Sciatic nerve (tissue), 2 donors: Measurements from ENCODE around the gene SPATA24. TPM values are rescaled to one million over a fixed set of nuclear protein-coding genes. Genes with fewer than 3 reads are reported as not detected.
"Not testable (repeated sequence)": the region's sequence is repeated elsewhere in the genome, so short reads cannot be mapped to it uniquely, and the experiment has no call there.

Experiments
- ATAC-seq: fragments of 200-7000 bp; cut with Tn5 transposase; one replicate; pipeline ENCODE4 v1.9.1; 2020; ENCODE audit warnings: mild to moderate bottlenecking, moderate library complexity
- DNase-seq: peaks from one replicate; pipeline ENCODE4 v3.0.0-alpha.2; 2020; ENCODE audit warnings: low spot score
- intact Hi-C: fragments of 100-400 bp; cut with DNase I; formaldehyde crosslinking; loops from one replicate; pipeline ENCODE4 v1.14.2; 2022
- total RNA-seq: library from RNA; stranded (reverse); fragmentation: NEBNext Ultra II Directional; extraction: Animal tissue kit (Norgen Biotek cat#: 25700); gene quantifications from one replicate; pipeline ENCODE4 v1.2.1, GENCODE V29; 2021
- donor health status: DM: no; HTN: no; CAD: no.
- donor health status: DM: no; HTN: no; CAD: no.

Gene SPATA24
- total RNA-seq, 1 donor from 2014 or later: 4.0 TPM

- intact Hi-C loops: loop anchor here (10.0 kb wide), 1 partner anchor 95 kb away; no protein-coding TSS in a partner anchor
- ATAC-seq: no peak
- DNase-seq: no peak
These were observed 15.6 kb upstream of the SPATA24 start for GRCh38 chr5:139419226-139420192.

- intact Hi-C loops: no loop called here
- no peak for ATAC-seq
These were observed 14.9 kb upstream of the SPATA24 start for GRCh38 chr5:139418793-139419192.

GRCh38 chr5:139417214-139417613 is 13.3 kb upstream of the SPATA24 start:
- no peak for DNase-seq
- intact Hi-C loops: no loop called here
- peak; percentile 26 for ATAC-seq

More at GRCh38 chr5:139418793-139419192, 14.9 kb upstream of the SPATA24 start:
- DNase-seq: no peak

- DNase-seq: no peak
- no peak for ATAC-seq
- intact Hi-C loops: no loop called here
These were observed 12.8 kb upstream of the SPATA24 start for GRCh38 chr5:139416651-139417050.

GRCh38 chr5:139415869-139416268 is 12.0 kb upstream of the SPATA24 start:
- DNase-seq: no peak
- ATAC-seq: no peak
- intact Hi-C loops: no loop called here

- ATAC-seq (peak; percentile 40), DNase-seq (no peak)
- intact Hi-C loops: no loop called here
These were observed 11.5 kb upstream of the SPATA24 start for GRCh38 chr5:139415221-139415861.

GRCh38 chr5:139414581-139415130 is 10.8 kb upstream of the SPATA24 start:
- ATAC-seq (peak; percentile 46), DNase-seq (no peak)
- intact Hi-C loops: no loop called here

GRCh38 chr5:139413963-139414362 is 10.1 kb upstream of the SPATA24 start:
- ATAC-seq (no peak), DNase-seq (no peak)
- intact Hi-C loops: no loop called here

GRCh38 chr5:139413153-139413552 is 9.3 kb upstream of the SPATA24 start:
- intact Hi-C loops: no loop called here
- no peak for ATAC-seq
- no peak for DNase-seq

GRCh38 chr5:139410993-139411828 is 7.3 kb upstream of the SPATA24 start:
- DNase-seq: no peak
- intact Hi-C loops: no loop called here
- ATAC-seq: no peak

GRCh38 chr5:139410121-139410992 is 6.5 kb upstream of the SPATA24 start:
- no peak for ATAC-seq
- intact Hi-C loops: no loop called here
- no peak for DNase-seq

GRCh38 chr5:139409116-139409515 is 5.2 kb upstream of the SPATA24 start:
- ATAC-seq, DNase-seq, intact Hi-C loops: not testable (repeated sequence)

GRCh38 chr5:139408191-139408590 is 4.3 kb upstream of the SPATA24 start:
- intact Hi-C loops: no loop called here
- ATAC-seq (no peak), DNase-seq (no peak)

- no peak for DNase-seq
- no peak for ATAC-seq
- intact Hi-C loops: no loop called here
These were observed 3.6 kb upstream of the SPATA24 start for GRCh38 chr5:139407517-139407916.

- intact Hi-C loops: no loop called here
- no peak for ATAC-seq
- peak; percentile 0 for DNase-seq
These were observed 3.1 kb upstream of the SPATA24 start for GRCh38 chr5:139406963-139407362.

GRCh38 chr5:139404484-139404840 is 573 bp upstream of the SPATA24 start:
- DNase-seq (no peak), ATAC-seq (no peak)
- intact Hi-C loops: no loop called here

GRCh38 chr5:139403418-139403786 is 487 bp downstream of the SPATA24 start:
- DNase-seq: no peak
- no peak for ATAC-seq
- intact Hi-C loops: no loop called here

- no peak for ATAC-seq
- intact Hi-C loops: no loop called here
- no peak for DNase-seq
These were observed 1.2 kb downstream of the SPATA24 start for GRCh38 chr5:139402561-139403158.
